Measurements from ENCODE around the gene GPSM1.

GRCh38 chr9:136354592-136355085 is 27.3 kb downstream of the GPSM1 start:
- TF ChIP-seq POLR2A (IDR thresholded peaks at IDR 0.05): no peak
- TF ChIP-seq CTCF (IDR thresholded peaks at IDR 0.05 in 4 of 5, conservative IDR thresholded peaks at IDR 0.05 in 1 of 5): no peak
